HEK293 (cell line): Measurements from ENCODE around the gene DUSP18.

ENCODE experiments used
- BCL11A ChIP-seq: fragments of 450-650 bp; formaldehyde crosslinking; IDR thresholded peaks from 2 replicates; pipeline ENCODE4 v1.5.1; 2016; ENCODE audit warnings: low read depth, missing biosample characterization, missing genetic modification characterization
- GFI1B ChIP-seq: fragments of 450-650 bp; formaldehyde crosslinking; IDR thresholded peaks from 2 replicates; pipeline ENCODE4 v1.5.1; 2016; ENCODE audit warnings: missing biosample characterization, missing genetic modification characterization
- GLIS1 ChIP-seq: fragments of 450-650 bp; formaldehyde crosslinking; IDR thresholded peaks from 2 replicates; pipeline ENCODE4 v1.5.1; 2016; ENCODE audit warnings: missing biosample characterization, missing genetic modification characterization
- HOXA7 ChIP-seq: sonication (generic); formaldehyde crosslinking; IDR thresholded peaks from 2 replicates; pipeline ENCODE4 v1.8.1; 2022; ENCODE audit warnings: missing genetic modification reagents, borderline replicate concordance
- KLF9 ChIP-seq: fragments of 450-650 bp; formaldehyde crosslinking; IDR thresholded peaks from 2 replicates; pipeline ENCODE4 v1.5.1; 2016; ENCODE audit warnings: missing biosample characterization, missing genetic modification characterization, low read depth
- MZF1 ChIP-seq: fragments of 450-650 bp; formaldehyde crosslinking; IDR thresholded peaks from 2 replicates; pipeline ENCODE4 v1.5.1; 2017; ENCODE audit warnings: missing biosample characterization, missing genetic modification characterization, borderline replicate concordance
- SALL2 ChIP-seq: fragments of 450-650 bp; formaldehyde crosslinking; IDR thresholded peaks from 2 replicates; pipeline ENCODE4 v1.5.0; 2017; ENCODE audit warnings: missing biosample characterization, mild to moderate bottlenecking, missing genetic modification characterization, borderline replicate concordance
- SP2 ChIP-seq: fragments of 450-650 bp; formaldehyde crosslinking; IDR thresholded peaks from 2 replicates; pipeline ENCODE4 v1.5.1; 2016; ENCODE audit warnings: missing biosample characterization, missing genetic modification characterization
- SP3 ChIP-seq: fragments of 450-650 bp; formaldehyde crosslinking; IDR thresholded peaks from 2 replicates; pipeline ENCODE4 v1.5.1; 2016; ENCODE audit warnings: missing biosample characterization, missing genetic modification characterization
- ZBTB17 ChIP-seq: fragments of 450-650 bp; formaldehyde crosslinking; IDR thresholded peaks from 2 replicates; pipeline ENCODE4 v1.5.1; 2016; ENCODE audit warnings: missing biosample characterization, missing genetic modification characterization
- ZNF10 ChIP-seq: fragments of 450-650 bp; formaldehyde crosslinking; IDR thresholded peaks from 2 replicates; pipeline ENCODE4 v1.5.1; 2017; ENCODE audit warnings: missing biosample characterization, missing genetic modification characterization
- ZNF132 ChIP-seq: fragments of 450-650 bp; formaldehyde crosslinking; IDR thresholded peaks from 2 replicates; pipeline ENCODE4 v1.5.1; 2017; ENCODE audit warnings: missing biosample characterization, missing genetic modification characterization, borderline replicate concordance
- ZNF138 ChIP-seq: fragments of 450-650 bp; formaldehyde crosslinking; IDR thresholded peaks from 2 replicates; pipeline ENCODE4 v1.5.1; 2016; ENCODE audit warnings: missing biosample characterization, missing genetic modification characterization, borderline replicate concordance
- ZNF16 ChIP-seq: fragments of 450-650 bp; formaldehyde crosslinking; IDR thresholded peaks from 2 replicates; pipeline ENCODE4 v1.5.1; 2016; ENCODE audit warnings: low read depth, missing biosample characterization, missing genetic modification characterization
- ZNF169 ChIP-seq: fragments of 450-650 bp; formaldehyde crosslinking; IDR thresholded peaks from 2 replicates; pipeline ENCODE4 v1.5.1; 2016; ENCODE audit warnings: missing biosample characterization, missing genetic modification characterization
- ZNF239 ChIP-seq: fragments of 450-650 bp; formaldehyde crosslinking; IDR thresholded peaks from 2 replicates; pipeline ENCODE4 v1.5.1; 2016; ENCODE audit warnings: missing biosample characterization, missing genetic modification characterization
- ZNF354C ChIP-seq: fragments of 450-650 bp; formaldehyde crosslinking; IDR thresholded peaks from 2 replicates; pipeline ENCODE4 v1.5.1; 2016; ENCODE audit warnings: missing biosample characterization, missing genetic modification characterization, low read depth, borderline replicate concordance
- ZNF426 ChIP-seq: fragments of 450-650 bp; formaldehyde crosslinking; IDR thresholded peaks from 2 replicates; pipeline ENCODE4 v1.5.1; 2017; ENCODE audit warnings: missing biosample characterization, missing genetic modification characterization, mild to moderate bottlenecking, inconsistent platforms, moderate library complexity
- ZNF544 ChIP-seq: fragments of 450-650 bp; formaldehyde crosslinking; IDR thresholded peaks from 2 replicates; pipeline ENCODE4 v1.5.0; 2017; ENCODE audit warnings: missing biosample characterization, missing genetic modification characterization
- ZNF555 ChIP-seq: fragments of 450-650 bp; formaldehyde crosslinking; conservative IDR thresholded peaks from 2 replicates; pipeline ENCODE4 v1.5.1; 2017; ENCODE audit warnings: missing biosample characterization, mild to moderate bottlenecking, missing genetic modification characterization, inconsistent platforms
- ZNF596 ChIP-seq: fragments of 450-650 bp; IDR thresholded peaks from 2 replicates; pipeline ENCODE4 v1.5.0; 2018; ENCODE audit warnings: missing biosample characterization, mild to moderate bottlenecking, missing genetic modification characterization, moderate library complexity
- ZNF624 ChIP-seq: fragments of 450-650 bp; formaldehyde crosslinking; IDR thresholded peaks from 2 replicates; pipeline ENCODE4 v1.5.1; 2017; ENCODE audit warnings: missing biosample characterization, missing genetic modification characterization
- ZNF626 ChIP-seq: fragments of 450-650 bp; sonication (Bioruptor Pico); formaldehyde crosslinking; IDR thresholded peaks from 2 replicates; pipeline ENCODE4 v1.5.1; 2018; ENCODE audit warnings: missing biosample characterization, missing genetic modification characterization, inconsistent platforms
- ZNF792 ChIP-seq: fragments of 450-650 bp; formaldehyde crosslinking; IDR thresholded peaks from 2 replicates; pipeline ENCODE4 v1.5.1; 2016; ENCODE audit warnings: missing biosample characterization, missing genetic modification characterization
- ZXDB ChIP-seq: fragments of 450-650 bp; formaldehyde crosslinking; IDR thresholded peaks from 2 replicates; pipeline ENCODE4 v1.5.1; 2016; ENCODE audit warnings: missing biosample characterization, missing genetic modification characterization
- TF ChIP-seq, protein P1 (sequence below): fragments of 450-650 bp; formaldehyde crosslinking; IDR thresholded peaks from 2 replicates; pipeline ENCODE4 v1.5.1; 2016; ENCODE audit warnings: missing biosample characterization, missing genetic modification characterization
- TF ChIP-seq, protein P2 (sequence below): fragments of 450-650 bp; formaldehyde crosslinking; conservative IDR thresholded peaks from 2 replicates; pipeline ENCODE4 v1.5.1; 2016; ENCODE audit warnings: low read depth, missing biosample characterization, missing genetic modification characterization
- TF ChIP-seq, protein P3 (sequence below): fragments of 450-650 bp; formaldehyde crosslinking; IDR thresholded peaks from 2 replicates; pipeline ENCODE4 v1.5.1; 2016; ENCODE audit warnings: missing biosample characterization, missing genetic modification characterization
- TF ChIP-seq, protein P4 (sequence below): fragments of 450-650 bp; formaldehyde crosslinking; IDR thresholded peaks from 2 replicates; pipeline ENCODE4 v1.5.1; 2016; ENCODE audit warnings: missing biosample characterization, missing genetic modification characterization
- TF ChIP-seq, protein P5 (sequence below): sonication (generic); formaldehyde crosslinking; IDR thresholded peaks from 2 replicates; pipeline ENCODE4 v1.8.1; 2022; ENCODE audit warnings: mild to moderate bottlenecking, moderate library complexity, missing genetic modification reagents

The DUSP18 gene

GRCh38 chr22:30634471-30635233 is 33.0 kb downstream of the DUSP18 start (continued):
- TF ChIP-seq ZNF10 (tag by site-specific recombination) (no peak), ZNF555 (tag by site-specific recombination) (no peak), ZNF354C (no peak), KLF9 (tag by site-specific recombination) (no peak), GFI1B (tag by site-specific recombination) (no peak), GLIS1 (tag by site-specific recombination) (no peak), SALL2 (no peak), ZNF544 (tag by site-specific recombination) (no peak), ZNF626 (tag by site-specific recombination) (no peak), ZNF426 (tag by site-specific recombination) (no peak), ZNF138 (tag by site-specific recombination) (no peak), SP3 (tag by site-specific recombination) (no peak), HOXA7 (CRISPR knock-in tag) (no peak), ZNF792 (no peak), ZNF169 (tag by site-specific recombination) (no peak), ZNF596 (tag by site-specific recombination) (no peak), ZNF239 (tag by site-specific recombination) (no peak), ZBTB17 (tag by site-specific recombination) (peak; percentile 87), SP2 (tag by site-specific recombination) (peak; percentile 13; the same call in 1 of the 2 replicates), ZXDB (peak; percentile 48), ZNF624 (tag by site-specific recombination) (no peak), ZNF132 (no peak), BCL11A (tag by site-specific recombination) (no peak), ZNF16 (tag by site-specific recombination) (no peak), MZF1 (tag by site-specific recombination) (peak; percentile 97)
- TF ChIP-seq, protein P1, sequence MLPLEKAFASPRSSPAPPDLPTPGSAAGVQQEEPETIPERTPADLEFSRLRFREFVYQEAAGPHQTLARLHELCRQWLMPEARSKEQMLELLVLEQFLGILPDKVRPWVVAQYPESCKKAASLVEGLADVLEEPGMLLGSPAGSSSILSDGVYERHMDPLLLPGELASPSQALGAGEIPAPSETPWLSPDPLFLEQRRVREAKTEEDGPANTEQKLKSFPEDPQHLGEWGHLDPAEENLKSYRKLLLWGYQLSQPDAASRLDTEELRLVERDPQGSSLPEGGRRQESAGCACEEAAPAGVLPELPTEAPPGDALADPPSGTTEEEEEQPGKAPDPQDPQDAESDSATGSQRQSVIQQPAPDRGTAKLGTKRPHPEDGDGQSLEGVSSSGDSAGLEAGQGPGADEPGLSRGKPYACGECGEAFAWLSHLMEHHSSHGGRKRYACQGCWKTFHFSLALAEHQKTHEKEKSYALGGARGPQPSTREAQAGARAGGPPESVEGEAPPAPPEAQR (tag by site-specific recombination), result no peak
- TF ChIP-seq, protein P2, sequence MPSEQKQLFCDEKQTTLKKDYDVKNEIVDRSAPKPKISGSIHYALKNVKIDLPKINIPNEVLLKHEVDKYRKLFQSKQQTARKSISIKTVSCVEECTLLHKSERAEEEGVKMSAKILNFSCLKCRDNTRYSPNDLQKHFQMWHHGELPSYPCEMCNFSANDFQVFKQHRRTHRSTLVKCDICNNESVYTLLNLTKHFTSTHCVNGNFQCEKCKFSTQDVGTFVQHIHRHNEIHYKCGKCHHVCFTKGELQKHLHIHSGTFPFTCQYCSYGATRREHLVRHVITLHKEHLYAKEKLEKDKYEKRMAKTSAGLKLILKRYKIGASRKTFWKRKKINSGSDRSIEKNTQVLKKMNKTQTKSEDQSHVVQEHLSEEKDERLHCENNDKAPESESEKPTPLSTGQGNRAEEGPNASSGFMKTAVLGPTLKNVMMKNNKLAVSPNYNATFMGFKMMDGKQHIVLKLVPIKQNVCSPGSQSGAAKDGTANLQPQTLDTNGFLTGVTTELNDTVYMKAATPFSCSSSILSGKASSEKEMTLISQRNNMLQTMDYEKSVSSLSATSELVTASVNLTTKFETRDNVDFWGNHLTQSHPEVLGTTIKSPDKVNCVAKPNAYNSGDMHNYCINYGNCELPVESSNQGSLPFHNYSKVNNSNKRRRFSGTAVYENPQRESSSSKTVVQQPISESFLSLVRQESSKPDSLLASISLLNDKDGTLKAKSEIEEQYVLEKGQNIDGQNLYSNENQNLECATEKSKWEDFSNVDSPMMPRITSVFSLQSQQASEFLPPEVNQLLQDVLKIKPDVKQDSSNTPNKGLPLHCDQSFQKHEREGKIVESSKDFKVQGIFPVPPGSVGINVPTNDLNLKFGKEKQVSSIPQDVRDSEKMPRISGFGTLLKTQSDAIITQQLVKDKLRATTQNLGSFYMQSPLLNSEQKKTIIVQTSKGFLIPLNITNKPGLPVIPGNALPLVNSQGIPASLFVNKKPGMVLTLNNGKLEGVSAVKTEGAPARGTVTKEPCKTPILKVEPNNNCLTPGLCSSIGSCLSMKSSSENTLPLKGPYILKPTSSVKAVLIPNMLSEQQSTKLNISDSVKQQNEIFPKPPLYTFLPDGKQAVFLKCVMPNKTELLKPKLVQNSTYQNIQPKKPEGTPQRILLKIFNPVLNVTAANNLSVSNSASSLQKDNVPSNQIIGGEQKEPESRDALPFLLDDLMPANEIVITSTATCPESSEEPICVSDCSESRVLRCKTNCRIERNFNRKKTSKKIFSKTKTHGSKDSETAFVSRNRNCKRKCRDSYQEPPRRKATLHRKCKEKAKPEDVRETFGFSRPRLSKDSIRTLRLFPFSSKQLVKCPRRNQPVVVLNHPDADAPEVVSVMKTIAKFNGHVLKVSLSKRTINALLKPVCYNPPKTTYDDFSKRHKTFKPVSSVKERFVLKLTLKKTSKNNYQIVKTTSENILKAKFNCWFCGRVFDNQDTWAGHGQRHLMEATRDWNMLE (tag by site-specific recombination), result no peak
- TF ChIP-seq, protein P3, sequence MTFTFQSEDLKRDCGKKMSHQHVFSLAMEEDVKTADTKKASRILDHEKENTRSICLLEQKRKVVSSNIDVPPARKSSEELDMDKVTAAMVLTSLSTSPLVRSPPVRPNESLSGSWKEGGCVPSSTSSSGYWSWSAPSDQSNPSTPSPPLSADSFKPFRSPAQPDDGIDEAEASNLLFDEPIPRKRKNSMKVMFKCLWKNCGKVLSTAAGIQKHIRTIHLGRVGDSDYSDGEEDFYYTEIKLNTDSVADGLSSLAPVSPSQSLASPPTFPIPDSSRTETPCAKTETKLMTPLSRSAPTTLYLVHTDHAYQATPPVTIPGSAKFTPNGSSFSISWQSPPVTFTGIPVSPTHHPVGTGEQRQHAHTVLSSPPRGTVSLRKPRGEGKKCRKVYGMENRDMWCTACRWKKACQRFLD, result no peak
- TF ChIP-seq, protein P4, sequence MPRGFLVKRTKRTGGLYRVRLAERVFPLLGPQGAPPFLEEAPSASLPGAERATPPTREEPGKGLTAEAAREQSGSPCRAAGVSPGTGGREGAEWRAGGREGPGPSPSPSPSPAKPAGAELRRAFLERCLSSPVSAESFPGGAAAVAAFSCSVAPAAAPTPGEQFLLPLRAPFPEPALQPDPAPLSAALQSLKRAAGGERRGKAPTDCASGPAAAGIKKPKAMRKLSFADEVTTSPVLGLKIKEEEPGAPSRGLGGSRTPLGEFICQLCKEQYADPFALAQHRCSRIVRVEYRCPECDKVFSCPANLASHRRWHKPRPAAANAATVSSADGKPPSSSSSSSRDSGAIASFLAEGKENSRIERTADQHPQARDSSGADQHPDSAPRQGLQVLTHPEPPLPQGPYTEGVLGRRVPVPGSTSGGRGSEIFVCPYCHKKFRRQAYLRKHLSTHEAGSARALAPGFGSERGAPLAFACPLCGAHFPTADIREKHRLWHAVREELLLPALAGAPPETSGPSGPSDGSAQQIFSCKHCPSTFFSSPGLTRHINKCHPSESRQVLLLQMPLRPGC (tag by site-specific recombination), result no peak
- TF ChIP-seq, protein P5, sequence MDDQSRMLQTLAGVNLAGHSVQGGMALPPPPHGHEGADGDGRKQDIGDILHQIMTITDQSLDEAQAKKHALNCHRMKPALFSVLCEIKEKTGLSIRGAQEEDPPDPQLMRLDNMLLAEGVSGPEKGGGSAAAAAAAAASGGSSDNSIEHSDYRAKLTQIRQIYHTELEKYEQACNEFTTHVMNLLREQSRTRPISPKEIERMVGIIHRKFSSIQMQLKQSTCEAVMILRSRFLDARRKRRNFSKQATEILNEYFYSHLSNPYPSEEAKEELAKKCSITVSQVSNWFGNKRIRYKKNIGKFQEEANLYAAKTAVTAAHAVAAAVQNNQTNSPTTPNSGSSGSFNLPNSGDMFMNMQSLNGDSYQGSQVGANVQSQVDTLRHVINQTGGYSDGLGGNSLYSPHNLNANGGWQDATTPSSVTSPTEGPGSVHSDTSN (CRISPR knock-in tag), result no peak
